K562 (cell line): ENCODE results near the gene PERP.

Source experiments
- CTBP1 ChIP-seq: fragments of 450-650 bp; IDR thresholded peaks from 2 replicates; pipeline ENCODE4 v1.6.1; 2016; ENCODE audit warnings: borderline replicate concordance
- ELK1 ChIP-seq: sonication (generic); formaldehyde crosslinking; IDR thresholded peaks from 2 replicates; pipeline ENCODE4 v1.8.1; 2022; ENCODE audit warnings: missing genetic modification reagents
- GTF2F1 ChIP-seq: IDR thresholded peaks from 2 replicates; pipeline ENCODE4 v1.6.1; 2011; ENCODE audit warnings: low read depth, low read length, improper control_type of control experiment
- PRDM10 ChIP-seq: fragments of 450-650 bp; IDR thresholded peaks from 2 replicates; pipeline ENCODE4 v1.6.1; 2018; ENCODE audit not compliant: partially characterized antibody
- TARDBP ChIP-seq: fragments of 450-650 bp; IDR thresholded peaks from 2 replicates; pipeline ENCODE4 v1.6.1; 2016
- TCF15 ChIP-seq: fragments of 250-450 bp; sonication (Bioruptor Pico); IDR thresholded peaks from 2 replicates; pipeline ENCODE4 v1.8.0; 2022; ENCODE audit warnings: moderate library complexity, mild to moderate bottlenecking, inconsistent platforms
- ZNF175 ChIP-seq: fragments of 200-800 bp; sonication (Bioruptor generic); IDR thresholded peaks from 2 replicates; pipeline ENCODE4 v1.6.1; 2016; ENCODE audit warnings: low read depth, mild to moderate bottlenecking, missing genetic modification characterization, missing compliant biosample characterization

- TF ChIP-seq TCF15 (CRISPR knock-in tag), result no peak
- no peak for TF ChIP-seq ZNF175 (CRISPR knock-in tag)
- no peak for TF ChIP-seq CTBP1
- no peak for TF ChIP-seq ELK1 (CRISPR knock-in tag)
- no peak for TF ChIP-seq TARDBP
- TF ChIP-seq PRDM10, result no peak
- no peak for TF ChIP-seq GTF2F1
These were observed 16.9 kb upstream of the PERP start for GRCh38 chr6:138124096-138124495.
